HepG2 (cell line): ENCODE results near the gene EPB41L2.

Experiments
- EP300 ChIP-seq, 3 experiments: sonication (generic) in 1 of 3; formaldehyde crosslinking in 1 of 3; IDR thresholded peaks; 2 replicates each; pipeline versions ENCODE4 v1.5.1 to v1.6.1; 2011 to 2020; ENCODE audit warnings: low read depth in 2 of 3, low read length in 2 of 3, borderline replicate concordance in 1 of 3, improper control_type of control experiment in 1 of 3, mild to moderate bottlenecking in 1 of 3, missing genetic modification reagents in 1 of 3, moderate library complexity in 1 of 3
- EZH2 ChIP-seq: conservative IDR thresholded peaks from 2 replicates; pipeline ENCODE4 v1.6.1; 2012; ENCODE audit warnings: mild to moderate bottlenecking, low read depth, low read length, moderate library complexity
- HMG20B ChIP-seq: conservative IDR thresholded peaks from 2 replicates; pipeline ENCODE4 v1.6.1; 2016; ENCODE audit warnings: missing genetic modification reagents, missing compliant biosample characterization
- MYC ChIP-seq: sonication (generic); formaldehyde crosslinking; IDR thresholded peaks from 2 replicates; pipeline ENCODE4 v1.9.0; 2021; ENCODE audit warnings: missing genetic modification reagents, borderline replicate concordance
- POLR2A ChIP-seq, 2 experiments: IDR thresholded peaks; 2 replicates each; pipeline ENCODE4 v1.6.1; 2011; ENCODE audit warnings: low read depth in 2 of 2, low read length in 2 of 2, mild to moderate bottlenecking in 1 of 2, moderate library complexity in 1 of 2; ENCODE audit not compliant: insufficient read depth in 1 of 2
- ZNF598 ChIP-seq: sonication (generic); formaldehyde crosslinking; IDR thresholded peaks from 2 replicates; pipeline ENCODE4 v1.5.1; 2020; ENCODE audit warnings: mild to moderate bottlenecking, missing genetic modification reagents, borderline replicate concordance
- TF ChIP-seq, protein P1 (sequence below), 2 experiments: IDR thresholded peaks; 2 replicates each; pipeline ENCODE4 v1.6.1; 2011 to 2012; ENCODE audit warnings: low read length in 2 of 2, borderline replicate concordance in 1 of 2, low read depth in 1 of 2, mild to moderate bottlenecking in 1 of 2, moderate library complexity in 1 of 2
- TF ChIP-seq, protein P2 (sequence below): sonication (generic); formaldehyde crosslinking; IDR thresholded peaks from 2 replicates; pipeline ENCODE4 v1.5.0; 2020; ENCODE audit warnings: mild to moderate bottlenecking, missing genetic modification reagents, moderate library complexity
- TF ChIP-seq, protein P3 (sequence below): sonication (generic); formaldehyde crosslinking; IDR thresholded peaks from 2 replicates; pipeline ENCODE4 v1.4.0; 2020; ENCODE audit warnings: missing genetic modification reagents

DNA sequence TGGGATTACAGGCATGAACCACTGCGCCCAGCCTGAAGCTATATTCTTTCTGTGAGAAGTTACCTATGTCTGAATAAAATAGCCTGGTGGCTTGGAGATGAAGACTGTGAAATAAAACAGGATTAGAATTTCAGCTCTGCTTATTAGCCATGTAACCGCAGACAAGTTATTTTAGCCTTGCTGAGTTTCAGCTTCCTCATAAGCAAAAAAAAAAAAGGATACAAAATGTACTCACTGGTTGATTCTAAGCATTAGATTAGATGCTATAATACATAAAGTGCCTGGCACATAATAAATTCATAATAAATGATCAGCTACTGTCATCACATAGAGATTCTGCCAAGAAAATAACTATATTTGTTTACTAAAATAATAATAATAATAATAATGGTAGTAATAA, 98.8 kb downstream of the EPB41L2 start:
- TF ChIP-seq, protein P1, sequence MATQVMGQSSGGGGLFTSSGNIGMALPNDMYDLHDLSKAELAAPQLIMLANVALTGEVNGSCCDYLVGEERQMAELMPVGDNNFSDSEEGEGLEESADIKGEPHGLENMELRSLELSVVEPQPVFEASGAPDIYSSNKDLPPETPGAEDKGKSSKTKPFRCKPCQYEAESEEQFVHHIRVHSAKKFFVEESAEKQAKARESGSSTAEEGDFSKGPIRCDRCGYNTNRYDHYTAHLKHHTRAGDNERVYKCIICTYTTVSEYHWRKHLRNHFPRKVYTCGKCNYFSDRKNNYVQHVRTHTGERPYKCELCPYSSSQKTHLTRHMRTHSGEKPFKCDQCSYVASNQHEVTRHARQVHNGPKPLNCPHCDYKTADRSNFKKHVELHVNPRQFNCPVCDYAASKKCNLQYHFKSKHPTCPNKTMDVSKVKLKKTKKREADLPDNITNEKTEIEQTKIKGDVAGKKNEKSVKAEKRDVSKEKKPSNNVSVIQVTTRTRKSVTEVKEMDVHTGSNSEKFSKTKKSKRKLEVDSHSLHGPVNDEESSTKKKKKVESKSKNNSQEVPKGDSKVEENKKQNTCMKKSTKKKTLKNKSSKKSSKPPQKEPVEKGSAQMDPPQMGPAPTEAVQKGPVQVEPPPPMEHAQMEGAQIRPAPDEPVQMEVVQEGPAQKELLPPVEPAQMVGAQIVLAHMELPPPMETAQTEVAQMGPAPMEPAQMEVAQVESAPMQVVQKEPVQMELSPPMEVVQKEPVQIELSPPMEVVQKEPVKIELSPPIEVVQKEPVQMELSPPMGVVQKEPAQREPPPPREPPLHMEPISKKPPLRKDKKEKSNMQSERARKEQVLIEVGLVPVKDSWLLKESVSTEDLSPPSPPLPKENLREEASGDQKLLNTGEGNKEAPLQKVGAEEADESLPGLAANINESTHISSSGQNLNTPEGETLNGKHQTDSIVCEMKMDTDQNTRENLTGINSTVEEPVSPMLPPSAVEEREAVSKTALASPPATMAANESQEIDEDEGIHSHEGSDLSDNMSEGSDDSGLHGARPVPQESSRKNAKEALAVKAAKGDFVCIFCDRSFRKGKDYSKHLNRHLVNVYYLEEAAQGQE (IDR thresholded peaks at IDR 0.05; ENCODE audit: borderline replicate concordance in 1 of 2, low read depth in 1 of 2, low read length in 2 of 2) = no peak
- TF ChIP-seq EZH2 (no peak), POLR2A (IDR thresholded peaks at IDR 0.05; ENCODE audit: insufficient read depth in 1 of 2, low read depth in 2 of 2, low read length in 2 of 2) (no peak), HMG20B (CRISPR knock-in tag) (no peak), EP300 (IDR thresholded peaks at IDR 0.05; ENCODE audit: low read depth in 2 of 2, low read length in 2 of 2) (no peak), EP300 (CRISPR knock-in tag; IDR thresholded peaks at IDR 0.05; ENCODE audit: borderline replicate concordance) (no peak), ZNF598 (CRISPR knock-in tag) (no peak), MYC (CRISPR knock-in tag) (no peak)
- TF ChIP-seq, protein P2, sequence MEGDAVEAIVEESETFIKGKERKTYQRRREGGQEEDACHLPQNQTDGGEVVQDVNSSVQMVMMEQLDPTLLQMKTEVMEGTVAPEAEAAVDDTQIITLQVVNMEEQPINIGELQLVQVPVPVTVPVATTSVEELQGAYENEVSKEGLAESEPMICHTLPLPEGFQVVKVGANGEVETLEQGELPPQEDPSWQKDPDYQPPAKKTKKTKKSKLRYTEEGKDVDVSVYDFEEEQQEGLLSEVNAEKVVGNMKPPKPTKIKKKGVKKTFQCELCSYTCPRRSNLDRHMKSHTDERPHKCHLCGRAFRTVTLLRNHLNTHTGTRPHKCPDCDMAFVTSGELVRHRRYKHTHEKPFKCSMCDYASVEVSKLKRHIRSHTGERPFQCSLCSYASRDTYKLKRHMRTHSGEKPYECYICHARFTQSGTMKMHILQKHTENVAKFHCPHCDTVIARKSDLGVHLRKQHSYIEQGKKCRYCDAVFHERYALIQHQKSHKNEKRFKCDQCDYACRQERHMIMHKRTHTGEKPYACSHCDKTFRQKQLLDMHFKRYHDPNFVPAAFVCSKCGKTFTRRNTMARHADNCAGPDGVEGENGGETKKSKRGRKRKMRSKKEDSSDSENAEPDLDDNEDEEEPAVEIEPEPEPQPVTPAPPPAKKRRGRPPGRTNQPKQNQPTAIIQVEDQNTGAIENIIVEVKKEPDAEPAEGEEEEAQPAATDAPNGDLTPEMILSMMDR (CRISPR knock-in tag) = no peak
- TF ChIP-seq, protein P3, sequence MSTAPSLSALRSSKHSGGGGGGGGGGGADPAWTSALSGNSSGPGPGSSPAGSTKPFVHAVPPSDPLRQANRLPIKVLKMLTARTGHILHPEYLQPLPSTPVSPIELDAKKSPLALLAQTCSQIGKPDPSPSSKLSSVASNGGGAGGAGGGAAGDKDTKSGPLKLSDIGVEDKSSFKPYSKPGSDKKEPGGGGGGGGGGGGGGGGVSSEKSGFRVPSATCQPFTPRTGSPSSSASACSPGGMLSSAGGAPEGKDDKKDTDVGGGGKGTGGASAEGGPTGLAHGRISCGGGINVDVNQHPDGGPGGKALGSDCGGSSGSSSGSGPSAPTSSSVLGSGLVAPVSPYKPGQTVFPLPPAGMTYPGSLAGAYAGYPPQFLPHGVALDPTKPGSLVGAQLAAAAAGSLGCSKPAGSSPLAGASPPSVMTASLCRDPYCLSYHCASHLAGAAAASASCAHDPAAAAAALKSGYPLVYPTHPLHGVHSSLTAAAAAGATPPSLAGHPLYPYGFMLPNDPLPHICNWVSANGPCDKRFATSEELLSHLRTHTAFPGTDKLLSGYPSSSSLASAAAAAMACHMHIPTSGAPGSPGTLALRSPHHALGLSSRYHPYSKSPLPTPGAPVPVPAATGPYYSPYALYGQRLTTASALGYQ (CRISPR knock-in tag) = no peak
